NCI-H1694 treated with DMSO at 0.1 percent for 48 hours (cell line): ENCODE measurements around the gene CRK.
"Not testable (repeated sequence)": the region's sequence is repeated elsewhere in the genome, so short reads cannot be mapped to it uniquely, and the experiment has no call there.

Source experiments
- DNase-seq: peaks from one replicate; lab custom pipeline; 2025; lab: John Stamatoyannopoulos, UW

Gene CRK

GRCh38 chr17:1467898-1468492, 12.0 kb upstream of the CRK start:
- no peak for DNase-seq

GRCh38 chr17:1467258-1467657, 11.2 kb upstream of the CRK start:
- DNase-seq = no peak

GRCh38 chr17:1464186-1464585, 8.2 kb upstream of the CRK start:
- no peak for DNase-seq

DNA sequence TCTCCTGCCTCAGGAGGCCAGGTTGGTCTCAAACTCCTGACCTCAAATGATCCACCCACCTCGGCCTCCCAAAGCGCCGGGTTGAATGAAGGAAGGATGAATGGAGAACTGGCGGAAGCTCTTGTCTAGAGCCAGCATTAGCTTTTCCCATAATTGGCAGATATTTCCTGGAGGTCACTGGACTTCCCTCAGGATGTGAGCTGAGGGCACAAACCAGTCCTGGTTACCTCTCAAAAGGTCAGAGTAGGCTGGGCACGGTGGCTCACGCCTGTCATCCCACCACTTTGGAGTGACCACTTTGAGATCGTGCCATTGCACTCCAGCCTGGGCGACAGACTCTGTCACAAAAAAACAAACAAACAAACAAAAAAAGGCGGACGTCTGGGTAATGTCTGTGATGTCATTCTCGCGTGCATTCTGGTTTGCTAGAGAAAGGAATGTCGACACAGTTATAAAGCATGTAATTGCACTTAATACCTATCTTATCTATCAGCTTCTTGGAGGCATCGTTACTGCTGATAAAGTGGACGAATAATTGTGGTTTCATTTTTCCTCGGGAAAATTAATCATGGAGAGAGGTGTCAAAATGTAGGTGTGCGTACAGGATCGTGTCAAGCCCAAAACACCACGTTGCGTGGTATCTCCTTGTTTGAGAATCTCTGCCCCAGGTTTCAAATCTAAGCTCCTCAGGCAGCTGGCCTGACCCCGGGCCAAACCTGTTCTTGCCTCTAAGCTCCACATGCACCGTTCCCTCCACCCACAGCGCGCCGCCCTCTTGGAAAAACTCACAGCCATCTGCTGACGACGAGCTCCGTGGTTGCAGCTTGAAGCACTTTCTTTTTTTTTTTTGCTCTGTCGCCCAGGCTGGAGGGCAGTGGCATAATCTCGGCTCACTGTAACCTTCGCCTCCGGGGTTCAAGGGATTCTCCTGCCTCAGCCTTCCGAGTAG, 6.4 kb upstream of the CRK start:
- no peak for DNase-seq

- no peak for DNase-seq
These were observed 5.3 kb upstream of the CRK start for GRCh38 chr17:1461198-1461944.

DNA sequence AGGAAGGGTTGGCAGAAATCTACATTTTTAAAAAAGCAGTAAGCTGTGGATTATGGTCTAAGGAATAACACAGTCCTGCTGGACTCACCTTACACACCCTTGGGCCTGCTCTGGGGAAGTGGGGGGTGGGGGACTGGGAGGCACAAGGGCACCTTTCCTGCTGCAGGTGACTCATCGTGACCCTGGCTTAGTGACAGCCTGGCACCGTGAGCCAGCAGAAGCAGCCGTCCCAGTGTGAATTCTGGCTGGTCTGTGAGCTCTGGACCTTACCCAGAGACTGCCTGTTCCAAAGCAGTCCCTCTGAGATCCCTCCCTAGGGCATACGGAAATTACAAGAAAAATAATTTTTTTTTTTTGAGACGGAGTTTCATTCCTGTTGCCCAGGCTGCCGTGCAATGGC, 4.2 kb upstream of the CRK start:
- no peak for DNase-seq

DNA sequence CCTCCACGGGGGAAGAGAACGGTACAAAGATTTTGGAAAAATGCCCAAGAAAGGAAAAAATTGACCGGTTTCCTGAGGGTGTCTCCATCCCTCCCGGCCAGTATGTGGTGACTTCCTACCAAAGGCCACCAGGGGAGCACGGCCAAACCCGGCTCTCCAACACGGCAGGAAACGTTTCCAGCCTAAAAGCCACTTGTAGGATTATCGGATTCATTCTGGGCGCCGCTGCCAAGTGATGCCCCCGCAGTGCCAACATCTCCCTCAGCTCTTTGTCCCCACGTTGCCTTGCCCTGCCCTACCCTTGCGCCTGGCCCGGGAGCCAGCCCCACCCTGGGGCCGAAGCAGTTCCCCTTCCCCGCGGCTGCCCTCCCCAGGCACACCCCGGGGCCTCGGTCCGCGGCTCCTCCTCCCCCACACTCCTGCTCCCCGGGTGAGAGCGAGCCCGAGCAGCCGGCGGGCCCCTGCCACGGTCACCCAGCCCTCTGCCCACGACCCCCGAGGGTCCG, 688 bp downstream of the CRK start:
- DNase-seq = peak; percentile 24

DNA sequence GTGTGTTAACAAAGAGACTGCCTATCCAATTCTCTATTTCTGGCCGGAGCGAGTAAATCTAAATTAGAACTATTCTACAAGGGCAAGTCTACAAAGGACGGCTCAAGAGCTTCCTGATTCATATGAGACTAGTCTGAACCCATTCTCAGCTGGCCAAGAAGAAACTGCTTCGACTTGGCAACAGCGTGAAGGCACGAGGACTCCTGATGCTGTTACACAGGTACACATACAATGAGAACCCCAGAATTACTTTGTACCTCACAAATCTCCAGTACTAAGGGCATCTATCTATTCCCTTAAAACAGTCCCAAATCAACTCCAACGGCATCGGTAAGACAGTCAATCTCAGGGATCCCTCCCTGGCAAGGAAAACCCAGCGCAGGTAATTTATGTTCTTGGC, 1.5 kb downstream of the CRK start:
- DNase-seq = no peak

DNA sequence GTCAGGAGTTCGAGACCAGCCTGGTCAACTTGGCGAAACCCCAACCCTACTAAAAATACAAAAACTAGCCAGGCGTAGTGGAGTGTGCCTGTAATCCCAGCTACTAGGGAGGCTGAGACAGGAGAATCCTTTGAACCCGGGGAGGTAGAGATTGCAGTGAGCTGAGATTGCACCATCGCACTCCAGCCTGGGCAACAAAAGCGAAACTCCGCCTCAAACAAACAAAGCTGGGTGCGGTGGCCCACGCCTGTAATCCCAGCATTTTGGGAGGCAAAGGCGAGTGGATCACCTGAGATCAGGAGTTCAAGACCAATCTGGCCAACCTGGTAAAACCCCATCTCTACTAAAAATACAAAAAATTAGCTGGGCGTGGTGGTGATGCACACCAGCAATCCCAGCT, 2.3 kb downstream of the CRK start:
- DNase-seq = not testable (repeated sequence)

GRCh38 chr17:1452836-1453235, 3.2 kb downstream of the CRK start:
- DNase-seq = no peak

DNA sequence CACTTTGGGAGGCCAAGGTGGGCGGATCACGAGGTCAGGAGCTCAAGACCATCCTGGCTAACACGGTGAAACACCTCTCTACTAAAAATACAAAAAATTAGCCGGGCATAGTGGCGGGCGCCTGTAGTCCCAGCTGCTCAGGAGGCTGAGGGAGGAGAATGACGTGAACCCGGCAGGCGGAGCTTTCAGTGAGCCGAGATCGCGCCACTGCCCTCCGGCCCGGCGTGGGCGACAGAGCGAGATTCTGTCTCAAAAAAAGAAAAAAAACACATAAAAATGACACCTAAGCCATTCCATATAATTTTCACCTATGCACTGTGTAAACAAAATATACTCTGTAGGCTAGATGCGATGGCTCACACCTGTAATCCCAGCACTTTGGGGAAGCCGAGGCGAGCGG, 5.8 kb downstream of the CRK start:
- not testable (repeated sequence) for DNase-seq

DNA sequence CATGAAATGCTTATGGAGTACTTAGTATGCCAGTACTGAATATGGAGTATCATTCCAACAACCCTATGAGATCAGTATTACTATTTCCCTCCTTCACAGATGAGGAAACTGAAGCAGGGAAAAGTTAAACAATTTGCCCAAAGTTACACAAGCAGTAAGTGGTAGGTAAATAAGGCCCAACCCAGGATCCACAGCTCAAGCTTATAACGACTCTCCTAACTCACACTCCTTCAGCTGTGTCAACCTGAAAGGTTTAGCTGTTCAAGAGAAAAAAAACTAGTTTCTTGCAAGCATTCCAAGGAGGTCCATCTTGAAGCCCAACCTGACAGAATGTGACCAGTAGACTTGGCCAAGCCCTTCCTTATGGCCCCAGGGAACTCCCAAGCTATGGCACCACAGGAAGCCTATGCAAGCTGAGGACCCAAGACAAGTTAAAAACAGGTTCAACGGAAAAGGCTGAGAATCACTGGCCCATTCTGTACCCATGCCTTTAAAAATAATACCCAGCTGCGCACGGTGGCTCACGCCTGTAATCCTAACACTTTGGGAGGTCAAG, 6.5 kb downstream of the CRK start:
- no peak for DNase-seq

DNA sequence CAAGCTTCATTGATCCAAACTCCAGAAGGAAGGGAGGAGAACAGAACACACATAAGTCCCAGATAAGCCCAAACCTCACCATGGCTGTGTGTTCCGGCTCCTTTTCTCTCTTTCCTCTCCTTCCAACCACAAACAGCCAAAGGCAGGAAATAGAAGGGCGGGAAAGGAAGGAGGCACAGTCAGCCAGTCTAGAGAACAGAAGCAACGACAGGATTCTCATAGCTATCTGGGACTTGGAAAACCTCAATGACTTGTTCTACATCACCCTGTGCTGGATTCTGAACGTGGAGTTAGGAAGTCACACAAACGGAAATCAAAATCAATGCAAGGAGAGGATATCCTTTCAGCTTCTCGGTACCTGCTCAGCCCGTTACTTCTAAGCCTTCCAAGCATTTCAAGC, 9.0 kb downstream of the CRK start:
- no peak for DNase-seq

GRCh38 chr17:1446201-1446600, 9.8 kb downstream of the CRK start:
- no peak for DNase-seq

- not testable (repeated sequence) for DNase-seq
These were observed 10.3 kb downstream of the CRK start for GRCh38 chr17:1445695-1446094.

DNA sequence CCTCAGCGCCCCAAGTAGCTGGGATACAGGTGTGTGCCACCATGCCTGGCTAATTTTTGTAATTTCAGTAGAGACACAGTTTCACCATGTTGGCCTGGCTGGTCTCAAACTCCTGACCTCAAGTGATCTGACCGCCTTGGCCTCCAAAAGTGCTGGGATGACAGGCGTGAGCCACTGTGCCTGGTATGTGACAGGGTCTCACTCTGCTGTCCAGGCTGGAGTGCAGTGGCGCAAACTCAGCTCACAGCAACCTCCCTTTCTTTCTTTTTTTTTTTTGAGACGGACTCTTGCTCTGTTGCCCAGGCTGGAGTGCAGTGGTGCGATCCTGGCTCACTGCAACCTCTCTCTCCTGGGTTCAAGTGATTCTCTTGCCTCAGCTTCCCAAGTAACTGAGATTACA, 13.3 kb downstream of the CRK start:
- DNase-seq = not testable (repeated sequence)

- DNase-seq = no peak
These were observed 13.8 kb downstream of the CRK start for GRCh38 chr17:1442187-1442586.

GRCh38 chr17:1440921-1441320, 15.1 kb downstream of the CRK start:
- DNase-seq = no peak

DNA sequence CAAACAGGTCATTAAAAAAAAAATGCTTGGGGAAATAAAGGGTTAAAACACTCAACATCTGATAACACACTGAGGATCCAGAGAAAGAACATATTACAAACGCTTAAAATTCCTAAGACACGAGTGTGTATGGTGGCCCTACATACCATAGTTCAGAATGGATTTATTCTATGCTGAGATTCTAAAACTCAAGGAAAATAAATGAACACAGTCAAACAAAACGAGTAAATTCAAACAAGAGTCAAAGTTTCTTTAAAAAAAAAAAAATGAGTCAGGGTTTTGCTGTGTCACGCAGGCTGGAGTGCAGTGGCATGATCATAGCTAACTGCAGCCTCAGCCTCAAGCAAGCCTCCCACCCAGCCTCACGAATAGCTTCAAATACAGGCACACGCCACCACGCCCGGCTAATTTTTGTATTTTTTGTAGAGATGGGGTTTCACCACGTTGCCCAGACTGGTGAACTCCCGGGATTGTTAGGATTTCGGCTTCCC, 17.4 kb downstream of the CRK start:
- DNase-seq = no peak

- no peak for DNase-seq
These were observed 20.7 kb downstream of the CRK start for GRCh38 chr17:1435326-1435725.

DNA sequence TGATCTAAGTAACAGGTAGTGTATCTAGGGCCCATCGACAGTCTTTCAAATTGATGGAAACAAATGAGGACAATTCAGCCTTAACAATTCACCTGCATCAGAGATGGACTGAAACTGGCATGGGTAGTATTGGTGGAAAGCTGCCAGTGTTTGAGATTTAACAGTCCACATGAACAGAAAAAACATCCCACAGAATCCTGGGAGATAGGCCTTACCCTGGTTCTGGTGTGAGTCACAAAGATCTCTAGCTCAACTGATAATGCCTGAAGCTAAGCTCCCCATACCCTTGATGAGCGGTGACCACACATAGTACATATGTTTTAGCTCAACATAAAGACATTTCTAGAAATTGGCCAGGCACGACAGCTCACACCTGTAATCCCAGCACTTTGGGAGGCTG, 21.9 kb downstream of the CRK start:
- no peak for DNase-seq

GRCh38 chr17:1431631-1432104, 24.4 kb downstream of the CRK start:
- DNase-seq = no peak
